Measurements from ENCODE around the gene CHRNA4. TPM values are rescaled to one million over a fixed set of nuclear protein-coding genes. Genes with fewer than 3 reads are reported as not detected.

Gene CHRNA4
- total RNA-seq, 1 donor from 2014 or later: 0.38 TPM

DNA sequence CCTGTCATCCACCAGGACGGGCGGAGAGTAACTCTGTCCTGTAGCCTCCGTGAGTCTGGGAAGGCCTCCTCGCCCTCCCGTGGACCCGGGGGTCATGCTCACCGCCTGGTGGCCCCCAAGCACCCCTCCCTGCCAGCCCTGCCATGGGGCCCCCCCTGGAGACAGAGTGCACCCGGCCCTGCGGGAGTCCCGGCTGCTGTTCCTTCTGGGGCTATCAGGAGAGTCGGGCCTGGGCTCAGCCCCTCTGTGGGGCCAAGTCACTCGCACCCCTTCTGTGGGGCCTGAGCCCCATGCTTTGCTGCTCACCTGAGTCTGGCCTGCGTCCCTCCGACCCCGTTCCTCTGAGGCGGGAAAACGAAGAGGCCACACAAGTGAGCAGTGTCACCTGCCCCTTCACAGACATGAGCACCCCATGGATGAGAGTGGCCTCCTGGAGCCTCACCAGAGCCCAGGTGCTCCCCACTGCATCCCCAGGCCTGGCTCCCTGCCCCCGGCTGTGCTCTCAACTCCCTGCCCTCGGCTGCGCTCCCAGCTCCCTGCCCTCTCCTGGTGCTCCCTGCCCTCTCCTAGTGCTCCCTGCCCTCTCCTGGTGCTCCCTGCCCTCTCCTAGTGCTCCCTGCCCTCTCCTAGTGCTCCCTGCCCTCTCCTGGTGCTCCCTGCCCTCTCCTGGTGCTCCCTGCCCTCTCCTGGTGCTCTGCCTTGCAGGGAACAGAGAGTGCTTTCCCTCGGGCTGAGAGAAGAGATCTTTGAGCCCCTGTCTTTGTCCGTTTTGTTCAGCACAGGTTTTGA, 4.6 kb upstream of the CHRNA4 start:
- TF ChIP-seq, protein P1, sequence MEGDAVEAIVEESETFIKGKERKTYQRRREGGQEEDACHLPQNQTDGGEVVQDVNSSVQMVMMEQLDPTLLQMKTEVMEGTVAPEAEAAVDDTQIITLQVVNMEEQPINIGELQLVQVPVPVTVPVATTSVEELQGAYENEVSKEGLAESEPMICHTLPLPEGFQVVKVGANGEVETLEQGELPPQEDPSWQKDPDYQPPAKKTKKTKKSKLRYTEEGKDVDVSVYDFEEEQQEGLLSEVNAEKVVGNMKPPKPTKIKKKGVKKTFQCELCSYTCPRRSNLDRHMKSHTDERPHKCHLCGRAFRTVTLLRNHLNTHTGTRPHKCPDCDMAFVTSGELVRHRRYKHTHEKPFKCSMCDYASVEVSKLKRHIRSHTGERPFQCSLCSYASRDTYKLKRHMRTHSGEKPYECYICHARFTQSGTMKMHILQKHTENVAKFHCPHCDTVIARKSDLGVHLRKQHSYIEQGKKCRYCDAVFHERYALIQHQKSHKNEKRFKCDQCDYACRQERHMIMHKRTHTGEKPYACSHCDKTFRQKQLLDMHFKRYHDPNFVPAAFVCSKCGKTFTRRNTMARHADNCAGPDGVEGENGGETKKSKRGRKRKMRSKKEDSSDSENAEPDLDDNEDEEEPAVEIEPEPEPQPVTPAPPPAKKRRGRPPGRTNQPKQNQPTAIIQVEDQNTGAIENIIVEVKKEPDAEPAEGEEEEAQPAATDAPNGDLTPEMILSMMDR (IDR thresholded peaks at IDR 0.05; ENCODE audit: borderline replicate concordance): no peak
- Histone ChIP-seq H3K9me3 (replicated peaks) (no peaks in the 10 kb centered on the region), H3K4me1 (peaks cover 16% of the 10 kb centered on the region), H3K27me3 (ENCODE audit: low read depth) (peaks cover 62% of the 10 kb centered on the region), H3K36me3 (no peaks in the 10 kb centered on the region), H3K4me3 (no peak overlapping the region), H3K27ac (replicated peaks) (no peak overlapping the region)
- intact Hi-C loops (cut with micrococcal nuclease): no loop called here
- no peak for DNase-seq

DNA sequence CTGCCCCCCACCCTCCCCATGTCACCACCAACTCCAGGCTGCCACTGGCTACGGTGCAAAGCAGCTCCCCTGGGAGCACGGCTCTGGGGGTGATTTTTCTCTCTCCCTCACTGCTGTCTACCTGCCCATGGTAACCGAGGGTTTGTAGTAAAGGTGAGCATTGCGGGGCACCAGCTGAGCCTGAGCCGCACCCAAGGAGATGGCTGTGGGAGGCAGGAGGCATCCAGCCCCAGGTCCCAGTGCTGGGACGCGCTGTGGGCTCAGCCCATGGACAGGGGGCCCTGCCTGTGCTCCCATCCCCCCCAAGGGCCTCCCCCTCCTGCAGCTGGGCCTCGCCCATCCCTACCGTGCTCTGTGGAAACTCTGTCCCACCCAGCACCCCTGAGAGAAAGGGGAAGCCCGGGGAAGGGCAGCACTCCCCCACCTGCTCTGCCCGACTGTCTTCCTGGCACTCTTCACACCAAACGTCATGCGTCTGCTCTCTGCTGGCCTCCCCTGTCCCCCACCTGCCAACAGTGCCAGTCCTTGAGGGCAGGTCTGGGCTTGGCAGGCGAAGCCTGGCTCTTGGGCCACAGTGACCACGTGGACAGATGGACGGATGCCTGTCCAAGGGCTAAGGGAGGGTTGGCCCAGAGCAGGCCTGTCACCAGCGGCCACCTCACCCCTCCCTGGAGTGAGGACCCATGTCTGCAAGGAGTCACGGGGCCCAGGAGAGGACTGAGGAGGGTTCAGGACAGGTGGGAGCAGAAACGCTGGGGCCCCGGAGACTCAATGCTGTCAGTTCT, 3.8 kb upstream of the CHRNA4 start:
- no peak overlapping the region for H3K27ac ChIP-seq (replicated peaks)
- TF ChIP-seq, protein P1 (IDR thresholded peaks at IDR 0.05; ENCODE audit: borderline replicate concordance): no peak
- H3K27me3 ChIP-seq (ENCODE audit: low read depth): peaks cover 64% of the 10 kb centered on the region
- no peak for DNase-seq
- intact Hi-C loops (cut with micrococcal nuclease): no loop called here
- no peak overlapping the region for H3K4me3 ChIP-seq
- peaks cover 14% of the 10 kb centered on the region for H3K4me1 ChIP-seq
- no peaks in the 10 kb centered on the region for H3K9me3 ChIP-seq (replicated peaks)
- no peaks in the 10 kb centered on the region for H3K36me3 ChIP-seq

DNA sequence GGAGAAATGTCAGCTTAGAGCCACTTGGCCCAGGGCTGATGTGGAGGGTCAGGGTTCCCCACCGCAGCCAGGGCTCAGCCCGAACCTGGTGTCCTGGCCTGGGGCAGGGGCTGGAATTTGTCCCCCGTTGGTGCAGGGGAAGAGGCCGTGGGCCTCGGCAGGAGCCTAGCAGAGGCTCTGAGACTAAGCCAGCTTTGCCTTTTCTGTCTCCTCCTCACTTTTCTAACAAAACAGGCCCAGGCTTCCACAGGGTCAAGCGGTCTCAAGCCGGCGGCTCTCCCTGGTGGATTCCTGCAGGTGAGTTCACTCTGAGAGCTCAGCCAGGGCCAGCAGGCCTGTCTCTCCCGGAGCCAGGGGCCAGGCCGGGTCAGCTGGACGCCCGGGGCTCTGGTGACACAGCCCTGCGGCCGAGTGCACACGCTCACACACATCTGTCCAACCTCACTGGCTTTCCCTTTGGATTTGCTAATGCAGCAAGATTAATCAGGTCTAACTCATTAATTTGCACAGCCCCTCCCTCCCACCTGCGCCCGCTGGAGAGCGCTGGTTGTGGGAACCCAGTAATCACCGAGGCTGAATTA, 2.9 kb upstream of the CHRNA4 start:
- H3K9me3 ChIP-seq (replicated peaks): no peaks in the 10 kb centered on the region
- H3K36me3 ChIP-seq: no peaks in the 10 kb centered on the region
- peaks cover 16% of the 10 kb centered on the region for H3K4me1 ChIP-seq
- H3K4me3 ChIP-seq: no peak overlapping the region
- DNase-seq: no peak
- peaks cover 73% of the 10 kb centered on the region for H3K27me3 ChIP-seq (ENCODE audit: low read depth)
- TF ChIP-seq, protein P1 (IDR thresholded peaks at IDR 0.05; ENCODE audit: borderline replicate concordance): no peak
- H3K27ac ChIP-seq (replicated peaks): no peak overlapping the region
- intact Hi-C loops (cut with micrococcal nuclease): no loop called here

DNA sequence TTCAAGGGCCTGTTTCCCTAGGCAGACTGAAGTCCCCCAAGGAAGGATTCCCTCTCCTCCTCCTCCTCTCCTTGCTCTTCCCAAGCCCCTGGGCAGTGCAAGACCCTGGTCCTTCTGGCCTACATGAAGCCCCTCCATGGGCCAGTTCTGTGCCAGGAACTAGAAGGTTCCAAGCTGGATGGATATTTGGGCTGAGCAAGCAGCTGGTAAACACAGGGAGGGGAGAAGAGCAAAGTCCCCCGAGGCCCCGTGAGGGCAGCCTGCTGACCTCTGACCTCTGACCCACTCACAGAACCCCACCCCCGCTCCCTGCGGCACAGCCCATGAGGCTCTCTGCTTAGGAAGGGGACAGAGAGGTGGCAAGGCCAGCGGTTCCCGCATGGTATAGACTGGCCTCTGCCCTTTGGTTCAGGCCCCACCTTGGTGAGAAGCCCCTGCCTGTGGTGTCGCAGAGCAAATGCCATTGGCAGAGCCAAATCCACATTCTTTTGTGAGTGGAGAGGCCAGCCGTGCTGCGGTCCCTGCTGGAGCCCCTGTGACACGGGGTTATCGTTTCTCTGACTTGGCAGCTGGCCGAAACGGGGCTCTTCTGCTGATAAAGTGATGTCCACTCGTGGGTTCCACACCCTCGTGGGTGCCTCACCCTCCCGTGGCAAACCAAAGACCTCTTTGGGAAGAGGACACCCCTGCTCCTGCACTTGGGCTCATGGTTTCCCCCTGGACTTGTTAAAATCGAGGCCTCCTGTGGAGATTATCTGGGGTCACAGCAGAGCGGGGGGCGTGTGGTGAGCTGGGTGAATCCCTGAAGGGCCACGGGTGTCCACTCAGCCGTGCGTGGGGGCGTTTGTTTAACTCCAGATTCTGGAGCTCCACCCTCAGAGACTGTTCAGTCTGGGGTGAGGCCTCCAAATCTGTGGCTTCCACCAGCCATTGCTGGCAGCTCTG, 2.1 kb upstream of the CHRNA4 start:
- no peak overlapping the region for H3K27ac ChIP-seq (replicated peaks)
- TF ChIP-seq, protein P1 (IDR thresholded peaks at IDR 0.05; ENCODE audit: borderline replicate concordance): no peak
- H3K4me1 ChIP-seq: peaks cover 23% of the 10 kb centered on the region
- H3K36me3 ChIP-seq: no peaks in the 10 kb centered on the region
- H3K4me3 ChIP-seq: no peak overlapping the region
- H3K9me3 ChIP-seq (replicated peaks): no peaks in the 10 kb centered on the region
- intact Hi-C loops (cut with micrococcal nuclease): no loop called here
- peaks cover 77% of the 10 kb centered on the region for H3K27me3 ChIP-seq (ENCODE audit: low read depth)
- no peak for DNase-seq
